GM21390 (cell line): ENCODE data around the gene CPLANE1.
"Not testable (repeated sequence)": the region's sequence is repeated elsewhere in the genome, so short reads cannot be mapped to it uniquely, and the experiment has no call there.

ENCODE experiments used
- ATAC-seq: cut with Tn5 transposase; IDR thresholded peaks from one replicate; pipeline ENCODE4 v1.9.1; 2021; ENCODE audit not compliant: unreplicated experiment

CPLANE1 gene

GRCh38 chr5:37248970-37249814, at the start of gene CPLANE1:
Gene CPLANE1 (minus strand): TSS chr5:37249376. CDS start chr5:37247698, 1,678 bp downstream.
- ATAC-seq = peak; percentile 84

GRCh38 chr5:37296313-37296712, 47.1 kb upstream of the CPLANE1 start:
- not testable (repeated sequence) for ATAC-seq

- no peak for ATAC-seq
Observed at GRCh38 chr5:37283214-37283820, 34.1 kb upstream of the CPLANE1 start.

GRCh38 chr5:37275511-37275910, 26.3 kb upstream of the CPLANE1 start:
- ATAC-seq = no peak

GRCh38 chr5:37272511-37272910, 23.3 kb upstream of the CPLANE1 start:
- no peak for ATAC-seq

GRCh38 chr5:37268100-37268499, 18.9 kb upstream of the CPLANE1 start:
- ATAC-seq = not testable (repeated sequence)

- no peak for ATAC-seq
Observed at GRCh38 chr5:37255774-37256358, 6.7 kb upstream of the CPLANE1 start.

GRCh38 chr5:37254581-37254980, 5.4 kb upstream of the CPLANE1 start:
- no peak for ATAC-seq

- no peak for ATAC-seq
Observed at GRCh38 chr5:37251665-37252064, 2.5 kb upstream of the CPLANE1 start.

- no peak for ATAC-seq
Observed at GRCh38 chr5:37249815-37250164, 614 bp upstream of the CPLANE1 start.

- no peak for ATAC-seq
Observed at GRCh38 chr5:37248421-37248969, 681 bp downstream of the CPLANE1 start.

GRCh38 chr5:37247496-37247895, 1.7 kb downstream of the CPLANE1 start:
- no peak for ATAC-seq

- no peak for ATAC-seq
Observed at GRCh38 chr5:37247036-37247435, 2.1 kb downstream of the CPLANE1 start.

- ATAC-seq = no peak
Observed at GRCh38 chr5:37234288-37234687, 14.9 kb downstream of the CPLANE1 start.

GRCh38 chr5:37226377-37226776, 22.8 kb downstream of the CPLANE1 start:
- no peak for ATAC-seq

GRCh38 chr5:37222181-37222580, 27.0 kb downstream of the CPLANE1 start:
- ATAC-seq = no peak

GRCh38 chr5:37220426-37220825, 28.8 kb downstream of the CPLANE1 start:
- not testable (repeated sequence) for ATAC-seq

- not testable (repeated sequence) for ATAC-seq
Observed at GRCh38 chr5:37219384-37219783, 29.8 kb downstream of the CPLANE1 start.

GRCh38 chr5:37217976-37218375, 31.2 kb downstream of the CPLANE1 start:
- no peak for ATAC-seq

- ATAC-seq = no peak
Observed at GRCh38 chr5:37214550-37214949, 34.6 kb downstream of the CPLANE1 start.

- no peak for ATAC-seq
Observed at GRCh38 chr5:37212096-37212495, 37.1 kb downstream of the CPLANE1 start.

GRCh38 chr5:37211661-37212060, 37.5 kb downstream of the CPLANE1 start:
- no peak for ATAC-seq
